Panc1 (cell line): ENCODE measurements around the gene HSPBP1. TPM values are rescaled to one million over a fixed set of nuclear protein-coding genes. Genes with fewer than 3 reads are reported as not detected.
A peak's percentile ranks its signal among the peaks of the same experiment; 100 is the strongest.

ENCODE experiments used
- ATAC-seq: fragments of 200-7000 bp; cut with Tn5 transposase; 2 replicates; pipeline ENCODE4 v1.9.1; 2020; ENCODE audit warnings: mild to moderate bottlenecking, moderate library complexity
- BruUV-seq: library from RNA; stranded (reverse); fragments of 400-500 nt; replicated peaks from 2 replicates; lab custom pipeline; 2021; lab: Mats Ljungman, UMichigan
- CTCF ChIA-PET: fragments of 300-600 bp; sonication (Branson Sonifier 250); formaldehyde crosslinking; loops from one replicate; lab custom pipeline; 2022; ENCODE audit warnings: antibody characterized with exemption; lab: Charles Lee
- POLR2A ChIA-PET: fragments of 300-600 bp; sonication (Branson Sonifier 250); formaldehyde crosslinking; loops from one replicate; lab custom pipeline; 2022; ENCODE audit warnings: antibody characterized with exemption; lab: Charles Lee
- DNase-seq: peaks from one replicate; pipeline ENCODE4 v3.0.0-alpha.2; 2010; ENCODE audit warnings: low read depth, low spot score
- H3K27ac ChIP-seq: 2 replicates; pipeline ENCODE4 v1.5.1; 2011; ENCODE audit warnings: mild to moderate bottlenecking, low read length, inconsistent platforms
- H3K27me3 ChIP-seq: fragments of 200-500 bp; sonication (Bioruptor generic); 2 replicates; pipeline ENCODE4 v1.6.0; 2014; ENCODE audit warnings: low read length, inconsistent platforms; ENCODE audit not compliant: control insufficient read depth, insufficient read depth
- H3K36me3 ChIP-seq: fragments of 200-500 bp; sonication (Bioruptor generic); 2 replicates; pipeline ENCODE4 v1.5.1; 2014; ENCODE audit warnings: inconsistent platforms, mild to moderate bottlenecking, low read length, moderate library complexity; ENCODE audit not compliant: control insufficient read depth, insufficient read depth
- H3K4me1 ChIP-seq: 2 replicates; pipeline ENCODE4 v1.5.1; 2011; ENCODE audit warnings: inconsistent platforms, mild to moderate bottlenecking, low read length, moderate library complexity; ENCODE audit not compliant: control insufficient read depth, insufficient read depth
- H3K4me3 ChIP-seq, 2 experiments: 2 replicates each; pipeline ENCODE4 v1.5.1; 2011 to 2012; ENCODE audit warnings: low read depth in 2 of 2, low read length in 2 of 2, mild to moderate bottlenecking in 2 of 2, inconsistent platforms in 1 of 2, moderate library complexity in 1 of 2
- H3K9me3 ChIP-seq: fragments of 200-500 bp; sonication (Bioruptor generic); 2 replicates; pipeline ENCODE4 v1.5.1; 2014; ENCODE audit warnings: low read depth, mild to moderate bottlenecking, inconsistent platforms, low read length, moderate library complexity; ENCODE audit not compliant: control insufficient read depth, insufficient read depth
- CTCF ChIP-seq: fragments of 450-650 bp; IDR thresholded peaks from 2 replicates; pipeline ENCODE4 v1.5.1; 2017; ENCODE audit warnings: mild to moderate bottlenecking
- POLR2AphosphoS5 ChIP-seq: IDR thresholded peaks from 2 replicates; pipeline ENCODE4 v1.6.1; 2012; ENCODE audit warnings: mild to moderate bottlenecking, low read depth, low read length, moderate library complexity
- REST ChIP-seq, 2 experiments: IDR thresholded peaks; 2 replicates each; pipeline ENCODE4 v1.6.1; 2011 to 2012; ENCODE audit warnings: low read depth in 2 of 2, control low read depth in 1 of 2, low read length in 1 of 2, mild to moderate bottlenecking in 1 of 2, moderate library complexity in 1 of 2; ENCODE audit not compliant: insufficient read depth in 1 of 2
- SIN3A ChIP-seq: IDR thresholded peaks from 2 replicates; pipeline ENCODE4 v1.6.1; 2012; ENCODE audit warnings: low read depth, mild to moderate bottlenecking, low read length, moderate library complexity, borderline replicate concordance; ENCODE audit not compliant: insufficient read depth
- TCF7L2 ChIP-seq: IDR thresholded peaks from 2 replicates; pipeline ENCODE4 v1.6.1; 2011; ENCODE audit warnings: mild to moderate bottlenecking, low read depth, low read length, inconsistent platforms
- in situ Hi-C: cut with HindIII; loops from 2 replicates; pipeline ENCODE4 v1.10.0; 2016; ENCODE audit warnings: low sequenced_read_pairs, low pct_unique_long_range_greater_than_20kb
- intact Hi-C: fragments of 100-400 bp; cut with micrococcal nuclease; formaldehyde crosslinking; loops from one replicate; pipeline ENCODE4 v1.10.0; 2022; ENCODE audit not compliant: unreplicated experiment
- total RNA-seq: library from RNA; stranded (reverse); gene quantifications from one replicate; pipeline ENCODE4 v1.2.1, GENCODE V29; 2021; ENCODE audit not compliant: unreplicated experiment

Gene HSPBP1
- total RNA-seq, 1 experiment from 2014 or later: 84.2 TPM

- H3K4me1 ChIP-seq: no peaks in the 10 kb centered on the region
- no peak overlapping the region for H3K4me3 ChIP-seq
- H3K27me3 ChIP-seq: no peaks in the 10 kb centered on the region
- CTCF ChIA-PET: no interaction called here
- in situ Hi-C loops (no loop called here), intact Hi-C loops (no loop called here)
- no TSS peak for BruUV-seq
- POLR2A ChIA-PET: no interaction called here
- no peaks in the 10 kb centered on the region for H3K9me3 ChIP-seq
- no peak for DNase-seq
- no peaks in the 10 kb centered on the region for H3K36me3 ChIP-seq
- no peak for TF ChIP-seq REST (IDR thresholded peaks at IDR 0.05; ENCODE audit: insufficient read depth in 1 of 2, low read depth in 2 of 2, low read length in 1 of 2)
- TF ChIP-seq TCF7L2: no peak
- no peak for TF ChIP-seq SIN3A
- TF ChIP-seq CTCF: no peak
- TF ChIP-seq POLR2AphosphoS5: no peak
- no peak for ATAC-seq
- H3K27ac ChIP-seq: no peak overlapping the region
These were observed 34.5 kb upstream of the HSPBP1 start for GRCh38 chr19:55314396-55314795.

GRCh38 chr19:55312621-55313512 lies 33.0 kb upstream of the HSPBP1 start:
- ATAC-seq (peak; percentile 26; the same call in 1 of the 2 replicates), DNase-seq (no peak)
- TF ChIP-seq CTCF: no peak
- no peak for TF ChIP-seq REST (IDR thresholded peaks at IDR 0.05; ENCODE audit: insufficient read depth in 1 of 2, low read depth in 2 of 2, low read length in 1 of 2)
- no peak for TF ChIP-seq TCF7L2
- TF ChIP-seq POLR2AphosphoS5: no peak
- TF ChIP-seq SIN3A: no peak
- Histone ChIP-seq H3K9me3 (no peaks in the 10 kb centered on the region), H3K36me3 (no peaks in the 10 kb centered on the region), H3K4me1 (no peaks in the 10 kb centered on the region), H3K27me3 (no peaks in the 10 kb centered on the region), H3K27ac (no peak overlapping the region), H3K4me3 (no peak overlapping the region)
- BruUV-seq: no TSS peak
- ChIA-PET POLR2A (no interaction called here), CTCF (interaction anchor here (1.5 kb wide), 1 partner anchor 11 kb away, joined by 3 read pairs; no protein-coding TSS in a partner anchor)
- in situ Hi-C loops: no loop called here
- intact Hi-C loops: no loop called here
